CD14-positive monocyte (primary cell): Measurements from ENCODE around the gene PTCHD4. TPM values are rescaled to one million over a fixed set of nuclear protein-coding genes. Genes with fewer than 3 reads are reported as not detected.

Experiments used
- DNase-seq, 3 donors: peaks; one replicate each; pipeline ENCODE4 v3.0.0-alpha.2; 2011 to 2022
- H2AFZ ChIP-seq: 2 replicates; pipeline ENCODE4 v1.6.0; 2012; ENCODE audit warnings: mild to moderate bottlenecking, low read depth, low read length, inconsistent platforms; ENCODE audit not compliant: insufficient read depth, poor library complexity, severe bottlenecking
- H3K27ac ChIP-seq, 2 donors: 1 replicate in 1 of 2; 2 replicates in 1 of 2; pipeline ENCODE4 v1.5.1; 2012 to 2013; ENCODE audit warnings: low read length in 2 of 2, control low read depth in 1 of 2, inconsistent platforms in 1 of 2, low read depth in 1 of 2, mild to moderate bottlenecking in 1 of 2
- H3K27me3 ChIP-seq, 2 donors: one replicate each; pipeline versions ENCODE4 v1.6.0 to v1.6.1; 2011 to 2013; ENCODE audit warnings: low read length in 2 of 2; ENCODE audit not compliant: control insufficient read depth in 2 of 2, insufficient read depth in 2 of 2
- H3K36me3 ChIP-seq, 2 donors: replicated peaks in 1 of 2; 1 replicate in 1 of 2; 2 replicates in 1 of 2; pipeline versions ENCODE4 v1.5.1 to v1.6.1; 2012 to 2013; ENCODE audit warnings: low read length in 2 of 2, control low read depth in 1 of 2, inconsistent platforms in 1 of 2, mild to moderate bottlenecking in 1 of 2; ENCODE audit not compliant: insufficient read depth in 2 of 2, control insufficient read depth in 1 of 2
- H3K4me1 ChIP-seq, 2 donors: 1 replicate in 1 of 2; 2 replicates in 1 of 2; pipeline versions ENCODE4 v1.5.1 to v1.6.1; 2012 to 2013; ENCODE audit warnings: low read length in 2 of 2, control low read depth in 1 of 2, inconsistent platforms in 1 of 2, mild to moderate bottlenecking in 1 of 2, moderate library complexity in 1 of 2; ENCODE audit not compliant: insufficient read depth in 2 of 2, control insufficient read depth in 1 of 2
- H3K4me2 ChIP-seq: replicated peaks from 2 replicates; pipeline ENCODE3; 2012; ENCODE audit warnings: low read length, moderate library complexity, mild to moderate bottlenecking; ENCODE audit not compliant: poor library complexity, severe bottlenecking; ENCODE audit errors: extremely low read depth
- H3K4me3 ChIP-seq, 3 experiments: fragments of 200-600 bp in 1 of 3; sonication (generic) in 1 of 3; replicated peaks in 1 of 3; 1 replicate in 2 of 3; 2 replicates in 1 of 3; pipeline ENCODE4 v1.5.1; 2011 to 2013; ENCODE audit warnings: low read length in 3 of 3, mild to moderate bottlenecking in 3 of 3, control low read depth in 2 of 3, low read depth in 2 of 3, inconsistent platforms in 1 of 3, moderate library complexity in 1 of 3
- H3K79me2 ChIP-seq: 2 replicates; pipeline ENCODE4 v1.6.0; 2012; ENCODE audit warnings: mild to moderate bottlenecking, control low read depth, inconsistent platforms, low read length, moderate library complexity; ENCODE audit not compliant: insufficient read depth
- H3K9ac ChIP-seq: 2 replicates; pipeline ENCODE4 v1.6.0; 2017; ENCODE audit warnings: low read length, mild to moderate bottlenecking; ENCODE audit not compliant: insufficient read depth, poor library complexity, severe bottlenecking
- H3K9me3 ChIP-seq, 2 donors: replicated peaks in 1 of 2; 1 replicate in 1 of 2; 2 replicates in 1 of 2; pipeline versions ENCODE4 v1.5.1 to v1.6.1; 2012 to 2013; ENCODE audit warnings: low read length in 2 of 2, control low read depth in 1 of 2; ENCODE audit not compliant: control insufficient read depth in 1 of 2, insufficient read depth in 1 of 2
- H4K20me1 ChIP-seq: 2 replicates; pipeline ENCODE4 v1.6.0; 2012; ENCODE audit warnings: mild to moderate bottlenecking, low read length, control low read depth, moderate library complexity; ENCODE audit not compliant: insufficient read depth
- H3K27ac Mint-ChIP-seq, 7 donors: one replicate each; pipeline ENCODE4 v1.8.0; 2020; ENCODE audit warnings: mild to moderate bottlenecking in 7 of 7, mixed read lengths in 7 of 7, moderate library complexity in 6 of 7, inconsistent platforms in 2 of 7
- H3K27me3 Mint-ChIP-seq, 3 donors: one replicate each; pipeline ENCODE4 v1.8.0; 2021 to 2022; ENCODE audit warnings: low read depth in 3 of 3, mild to moderate bottlenecking in 3 of 3, mixed read lengths in 3 of 3, moderate library complexity in 3 of 3, inconsistent platforms in 1 of 3
- H3K36me3 Mint-ChIP-seq, 2 donors: one replicate each; pipeline ENCODE4 v1.8.0; 2020; ENCODE audit warnings: mixed read lengths in 2 of 2, inconsistent platforms in 1 of 2, mild to moderate bottlenecking in 1 of 2
- H3K4me1 Mint-ChIP-seq: one replicate; pipeline ENCODE4 v1.8.0; 2020; ENCODE audit warnings: mild to moderate bottlenecking, mixed read lengths
- H3K4me3 Mint-ChIP-seq, 2 donors: one replicate each; pipeline ENCODE4 v1.8.0; 2020; ENCODE audit warnings: mild to moderate bottlenecking in 2 of 2, mixed read lengths in 2 of 2, moderate library complexity in 1 of 2
- H3K9me3 Mint-ChIP-seq, 7 donors: one replicate each; pipeline ENCODE4 v1.8.0; 2020 to 2022; ENCODE audit warnings: mixed read lengths in 7 of 7, mild to moderate bottlenecking in 6 of 7, moderate library complexity in 6 of 7, inconsistent platforms in 2 of 7
- CTCF ChIP-seq: fragments of 200-600 bp; IDR thresholded peaks from one replicate; pipeline ENCODE4 v1.8.0; 2022; ENCODE audit warnings: antibody characterized with exemption, mild to moderate bottlenecking
- WGBS: methylation state at CpG from one replicate; pipeline ENCODE4 v1.1.5; 2013; ENCODE audit warnings: missing lambda C conversion rate; ENCODE audit not compliant: insufficient coverage; 5-methylcytosine and 5-hydroxymethylcytosine counted together
- intact Hi-C, 2 donors: fragments of 100-400 bp; cut with micrococcal nuclease; formaldehyde crosslinking; loops; one replicate each; pipeline versions ENCODE4 v1.15.0 to v1.15.1; 2023
- polyA plus RNA-seq, 3 donors: library from polyadenylated mRNA; depleted of rRNA in 1 of 3; unstranded in 2 of 3; stranded (reverse) in 1 of 3; fragments of 300-500 nt in 2 of 3; fragments of >200 nt in 1 of 3; fragmentation: Illumina TruSeq in 2 of 3; gene quantifications; 1 replicate in 2 of 3; 2 replicates in 1 of 3; pipeline ENCODE4 v1.2.3, GENCODE V29; 2012 to 2021

The PTCHD4 gene
- polyA plus RNA-seq, 3 donors = not detected

DNA sequence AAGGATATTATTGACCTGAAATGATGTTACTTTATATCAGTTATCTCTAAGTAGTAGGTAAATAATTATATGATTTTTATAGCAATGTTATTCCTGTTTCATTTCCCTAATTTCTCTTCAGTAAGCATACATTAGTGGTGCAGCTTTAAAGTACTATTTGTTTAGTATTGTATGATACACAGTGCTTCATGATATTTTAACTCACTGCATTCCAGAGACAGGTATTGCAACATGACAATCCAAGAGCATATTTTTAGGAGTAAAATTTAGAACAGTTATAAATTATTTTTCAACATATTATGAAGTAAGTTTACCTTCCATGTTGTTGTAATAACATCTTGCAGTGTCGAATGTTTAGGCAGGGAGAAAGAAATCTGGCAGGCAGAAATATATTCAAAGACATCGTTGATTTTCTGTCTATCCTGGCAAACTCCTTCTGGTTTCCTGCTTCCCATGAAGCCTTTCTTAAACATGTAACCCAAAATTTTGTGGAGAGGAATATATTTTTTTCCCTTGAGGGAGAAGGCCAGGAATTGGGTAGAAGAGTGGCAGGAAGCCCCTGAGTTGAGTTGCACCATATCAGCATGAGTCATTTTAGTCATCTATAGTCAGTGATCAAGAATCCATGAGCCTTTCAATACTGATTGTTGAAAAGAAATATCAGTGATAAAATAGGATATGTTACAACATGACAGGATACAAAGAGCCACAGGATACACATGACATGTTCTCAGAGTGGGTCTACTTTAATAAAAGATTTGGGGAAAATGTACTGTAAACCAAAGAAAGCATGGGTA, 29.0 kb upstream of the PTCHD4 start:
- H3K9me3 Mint-ChIP-seq = peaks cover 0 to 3% (median 0%) of the 10 kb centered on the region in 7 donors
- Histone ChIP-seq H3K36me3 (no peaks in the 10 kb centered on the region), H3K27me3 (no peaks in the 10 kb centered on the region), H3K9ac (no peak overlapping the region), H4K20me1 (no peaks in the 10 kb centered on the region), H3K4me2 (no peak overlapping the region), H3K9me3 (no peaks in the 10 kb centered on the region), H3K4me3 (no peak overlapping the region), H3K79me2 (no peaks in the 10 kb centered on the region), H3K4me1 (no peaks in the 10 kb centered on the region), H3K27ac (no peak overlapping the region), H2AFZ (no peak overlapping the region)
- no CpG with 5 or more reads among the region's 2 CpGs for WGBS
- H3K27ac Mint-ChIP-seq = no peak overlapping the region
- H3K27me3 Mint-ChIP-seq = no peaks in the 10 kb centered on the region
- no peak for DNase-seq
- intact Hi-C loops = no loop called here
- H3K4me3 Mint-ChIP-seq = no peak overlapping the region
- no peak for TF ChIP-seq CTCF
- H3K36me3 Mint-ChIP-seq = no peaks in the 10 kb centered on the region
- no peaks in the 10 kb centered on the region for H3K4me1 Mint-ChIP-seq

DNA sequence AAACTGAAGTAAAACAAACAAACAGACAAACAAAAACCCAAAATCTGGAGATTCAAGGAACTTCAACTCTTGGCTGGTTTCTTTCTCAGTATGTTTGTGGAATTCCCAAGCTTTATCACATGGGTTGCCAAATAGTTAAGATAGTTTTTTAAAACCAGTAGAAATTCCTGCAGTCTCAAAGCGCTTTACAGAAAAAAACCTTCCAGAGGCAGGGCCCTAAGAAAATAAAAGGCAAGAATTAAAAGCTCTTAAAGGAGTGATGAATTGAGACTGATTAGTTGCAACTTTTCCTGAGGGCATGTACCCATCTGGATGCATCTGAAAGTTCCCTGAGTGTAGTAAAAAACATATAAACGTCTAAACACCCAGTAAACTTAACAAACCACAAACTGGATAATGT, 25.9 kb upstream of the PTCHD4 start:
- intact Hi-C loops = no loop called here
- no peak overlapping the region for H3K27ac Mint-ChIP-seq

More for the DNA sequence above, 25.9 kb upstream of the PTCHD4 start:
- H3K27me3 ChIP-seq = no peaks in the 10 kb centered on the region
- H3K9me3 ChIP-seq = no peaks in the 10 kb centered on the region
- H3K4me1 ChIP-seq = no peaks in the 10 kb centered on the region
- H2AFZ ChIP-seq = no peak overlapping the region
- no peak overlapping the region for H3K27ac ChIP-seq
- Mint-ChIP-seq H3K4me3 (no peak overlapping the region), H3K27me3 (no peaks in the 10 kb centered on the region), H3K4me1 (no peaks in the 10 kb centered on the region), H3K9me3 (peaks cover 0 to 3% (median 0%) of the 10 kb centered on the region in 7 donors), H3K36me3 (no peaks in the 10 kb centered on the region)
- no peaks in the 10 kb centered on the region for H3K79me2 ChIP-seq
- WGBS = no CpG with 5 or more reads among the region's 2 CpGs
- no peak overlapping the region for H3K9ac ChIP-seq
- H3K36me3 ChIP-seq = no peaks in the 10 kb centered on the region
- DNase-seq = no peak
- H3K4me3 ChIP-seq = no peak overlapping the region
- H3K4me2 ChIP-seq = no peak overlapping the region
- TF ChIP-seq CTCF = no peak
- H4K20me1 ChIP-seq = no peaks in the 10 kb centered on the region
